HL-60 (cell line): ENCODE results near the gene SH3RF1.

Experiments
- DNase-seq, 2 experiments: peaks; one replicate each; pipeline ENCODE4 v3.0.0-alpha.2; 2010 to 2020; ENCODE audit warnings: low read depth in 1 of 2, low spot score in 1 of 2
- H3K27ac ChIP-seq: fragments of 250-450 bp; sonication (Bioruptor Pico); replicated peaks from 2 replicates; pipeline ENCODE4 v1.5.1; 2020; ENCODE audit warnings: mild to moderate bottlenecking, moderate library complexity
- H3K27me3 ChIP-seq: fragments of 250-450 bp; sonication (Bioruptor Pico); 2 replicates; pipeline ENCODE4 v1.5.1; 2021; ENCODE audit warnings: mild to moderate bottlenecking, moderate library complexity; ENCODE audit not compliant: insufficient read depth, poor library complexity, severe bottlenecking
- H3K4me3 ChIP-seq: replicated peaks from 2 replicates; pipeline ENCODE4 v1.5.1; 2011; ENCODE audit warnings: mild to moderate bottlenecking, control low read depth, low read length; ENCODE audit not compliant: insufficient read depth
- CTCF ChIP-seq: IDR thresholded peaks from one replicate; pipeline ENCODE4 v1.5.1; 2011; ENCODE audit warnings: low read length, control low read depth, inconsistent platforms; ENCODE audit not compliant: insufficient read depth
- GABPA ChIP-seq: IDR thresholded peaks from 2 replicates; pipeline ENCODE4 v1.6.1; 2012; ENCODE audit warnings: low read depth
- POLR2AphosphoS5 ChIP-seq: IDR thresholded peaks from 2 replicates; pipeline ENCODE4 v1.6.1; 2012; ENCODE audit warnings: low read depth
- SPI1 ChIP-seq: IDR thresholded peaks from 2 replicates; pipeline ENCODE4 v1.6.1; 2012; ENCODE audit warnings: low read depth, mild to moderate bottlenecking, borderline replicate concordance
- TF ChIP-seq, protein P1 (sequence below): IDR thresholded peaks from 2 replicates; pipeline ENCODE4 v1.6.1; 2012; ENCODE audit warnings: low read depth; ENCODE audit not compliant: insufficient replicate concordance

Gene SH3RF1

DNA sequence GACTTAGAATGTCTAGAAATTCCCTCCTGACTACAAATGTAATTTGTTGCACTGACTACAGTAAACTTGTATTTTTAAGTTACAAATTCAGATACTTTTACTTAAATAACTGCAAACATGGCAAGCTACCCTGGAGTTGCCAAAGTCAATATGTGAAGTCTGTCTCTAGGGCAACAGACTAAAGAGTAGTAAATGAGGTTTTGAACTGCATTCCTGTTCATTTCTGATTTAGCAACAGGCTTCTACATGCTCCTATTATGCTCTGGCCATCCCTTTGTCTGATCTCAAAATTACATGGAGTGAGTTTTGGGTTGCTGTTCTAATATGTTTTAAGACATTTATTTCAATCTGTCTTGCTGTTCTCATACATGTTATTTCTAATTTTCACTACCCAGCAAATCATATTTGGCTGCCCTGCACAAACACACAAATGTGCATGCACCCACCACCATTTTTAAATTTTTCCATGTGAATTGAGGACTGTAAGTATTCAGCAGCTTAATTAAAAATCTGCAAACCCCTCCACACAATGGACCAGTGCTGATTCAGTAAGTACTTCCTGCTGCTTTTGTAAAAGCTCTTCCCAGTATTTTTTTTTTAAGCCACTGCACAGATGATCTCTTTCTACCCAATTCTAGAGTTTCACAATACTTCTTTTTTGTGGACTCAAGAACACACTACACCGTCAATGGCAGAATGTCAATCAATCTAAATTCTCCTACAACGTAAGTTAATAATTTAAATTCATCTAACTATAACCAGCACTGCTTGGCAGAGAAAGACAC, 26.7 kb downstream of the SH3RF1 start:
- TF ChIP-seq CTCF, result no peak
- no peak for TF ChIP-seq GABPA
- TF ChIP-seq, protein P1, sequence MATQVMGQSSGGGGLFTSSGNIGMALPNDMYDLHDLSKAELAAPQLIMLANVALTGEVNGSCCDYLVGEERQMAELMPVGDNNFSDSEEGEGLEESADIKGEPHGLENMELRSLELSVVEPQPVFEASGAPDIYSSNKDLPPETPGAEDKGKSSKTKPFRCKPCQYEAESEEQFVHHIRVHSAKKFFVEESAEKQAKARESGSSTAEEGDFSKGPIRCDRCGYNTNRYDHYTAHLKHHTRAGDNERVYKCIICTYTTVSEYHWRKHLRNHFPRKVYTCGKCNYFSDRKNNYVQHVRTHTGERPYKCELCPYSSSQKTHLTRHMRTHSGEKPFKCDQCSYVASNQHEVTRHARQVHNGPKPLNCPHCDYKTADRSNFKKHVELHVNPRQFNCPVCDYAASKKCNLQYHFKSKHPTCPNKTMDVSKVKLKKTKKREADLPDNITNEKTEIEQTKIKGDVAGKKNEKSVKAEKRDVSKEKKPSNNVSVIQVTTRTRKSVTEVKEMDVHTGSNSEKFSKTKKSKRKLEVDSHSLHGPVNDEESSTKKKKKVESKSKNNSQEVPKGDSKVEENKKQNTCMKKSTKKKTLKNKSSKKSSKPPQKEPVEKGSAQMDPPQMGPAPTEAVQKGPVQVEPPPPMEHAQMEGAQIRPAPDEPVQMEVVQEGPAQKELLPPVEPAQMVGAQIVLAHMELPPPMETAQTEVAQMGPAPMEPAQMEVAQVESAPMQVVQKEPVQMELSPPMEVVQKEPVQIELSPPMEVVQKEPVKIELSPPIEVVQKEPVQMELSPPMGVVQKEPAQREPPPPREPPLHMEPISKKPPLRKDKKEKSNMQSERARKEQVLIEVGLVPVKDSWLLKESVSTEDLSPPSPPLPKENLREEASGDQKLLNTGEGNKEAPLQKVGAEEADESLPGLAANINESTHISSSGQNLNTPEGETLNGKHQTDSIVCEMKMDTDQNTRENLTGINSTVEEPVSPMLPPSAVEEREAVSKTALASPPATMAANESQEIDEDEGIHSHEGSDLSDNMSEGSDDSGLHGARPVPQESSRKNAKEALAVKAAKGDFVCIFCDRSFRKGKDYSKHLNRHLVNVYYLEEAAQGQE, result no peak
- no peak for TF ChIP-seq SPI1
- no peak for TF ChIP-seq POLR2AphosphoS5
- Histone ChIP-seq H3K4me3 (no peak overlapping the region), H3K27ac (no peak overlapping the region), H3K27me3 (no peaks in the 10 kb centered on the region)
- no peak for DNase-seq

DNA sequence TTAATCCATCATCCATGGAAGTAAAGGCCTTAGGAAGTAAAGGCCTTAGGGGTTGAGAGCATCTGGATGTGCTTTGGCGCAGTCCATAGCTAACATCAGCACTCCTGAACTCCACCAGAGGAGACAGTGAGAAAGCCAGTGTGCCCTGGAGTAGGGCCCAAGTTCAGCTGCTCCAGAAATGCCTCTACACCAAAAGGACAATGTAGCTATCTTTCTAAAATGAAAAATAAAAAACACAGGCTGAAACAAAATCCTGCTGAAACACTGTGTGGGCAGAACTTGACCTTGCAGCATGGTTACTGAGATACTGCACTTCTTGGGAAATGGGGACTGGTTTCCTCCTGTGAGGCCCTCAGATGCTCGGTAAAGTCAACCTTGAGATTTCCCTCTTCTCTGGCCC, 29.3 kb downstream of the SH3RF1 start:
- TF ChIP-seq CTCF (no peak), POLR2AphosphoS5 (no peak), GABPA (no peak), SPI1 (no peak)
- TF ChIP-seq, protein P1, result no peak
- Histone ChIP-seq H3K4me3 (no peak overlapping the region), H3K27me3 (no peaks in the 10 kb centered on the region), H3K27ac (no peak overlapping the region)
- no peak for DNase-seq

GRCh38 chr4:169239221-169239905, 31.4 kb downstream of the SH3RF1 start:
- no peak for TF ChIP-seq CTCF
- no peak for TF ChIP-seq SPI1
- no peak for DNase-seq
- H3K27ac ChIP-seq, result no peak overlapping the region

DNA sequence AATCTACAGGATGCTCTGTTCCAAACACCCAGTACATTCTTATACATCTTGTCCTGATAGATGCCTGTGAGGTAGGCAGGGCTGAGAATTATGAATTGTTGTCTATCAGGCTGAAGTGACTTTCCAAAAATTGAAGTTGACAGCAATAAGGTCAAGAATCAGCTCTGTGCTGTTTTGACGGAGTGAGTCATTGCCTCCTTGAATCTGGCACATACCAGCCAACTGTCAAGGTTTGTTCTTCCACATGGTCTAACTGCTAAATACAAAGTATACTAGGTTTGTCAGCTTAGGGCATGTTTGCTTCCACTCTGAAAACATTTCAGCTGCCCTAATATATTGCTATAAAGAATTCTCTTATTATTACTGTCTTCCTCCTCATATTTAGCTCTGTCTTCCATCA, 32.3 kb downstream of the SH3RF1 start:
- Histone ChIP-seq H3K27me3 (no peaks in the 10 kb centered on the region), H3K4me3 (no peak overlapping the region), H3K27ac (no peak overlapping the region)
- TF ChIP-seq CTCF (no peak), GABPA (no peak), SPI1 (no peak), POLR2AphosphoS5 (no peak)
- TF ChIP-seq, protein P1, result no peak
- no peak for DNase-seq

More at GRCh38 chr4:169239221-169239905, 31.4 kb downstream of the SH3RF1 start:
- no peaks in the 10 kb centered on the region for H3K27me3 ChIP-seq
- no peak overlapping the region for H3K4me3 ChIP-seq
